Endothelial cell of hepatic sinusoid (primary cell): ENCODE measurements around the gene METTL4.

Experiments used
- in situ Hi-C: cut with HindIII; loops from 2 replicates; pipeline ENCODE4 v1.10.0; 2017; ENCODE audit warnings: low sequenced_read_pairs

METTL4 gene

DNA sequence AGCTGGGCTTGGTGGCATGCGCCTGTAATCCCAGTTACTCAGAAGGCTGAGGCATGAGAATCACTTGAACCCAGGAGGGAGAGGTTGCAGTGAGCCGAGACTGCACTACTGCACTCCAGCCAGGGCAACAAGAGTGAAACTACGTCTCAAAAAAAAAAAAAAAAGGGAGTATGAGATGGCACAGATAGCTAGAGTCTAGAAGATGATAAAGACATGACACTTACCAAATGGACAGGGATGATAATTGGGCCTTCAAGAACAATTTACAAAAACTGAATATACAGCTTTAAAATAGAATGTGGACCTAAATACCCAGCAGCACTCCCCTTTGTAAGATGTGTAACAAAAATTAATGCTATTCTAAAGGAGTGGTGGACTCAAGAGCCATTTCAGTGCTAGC, 2.7 kb downstream of the METTL4 start:
- in situ Hi-C loops, result loop anchor here (25.0 kb wide), 1 partner anchor 981 kb away; no protein-coding TSS in a partner anchor

DNA sequence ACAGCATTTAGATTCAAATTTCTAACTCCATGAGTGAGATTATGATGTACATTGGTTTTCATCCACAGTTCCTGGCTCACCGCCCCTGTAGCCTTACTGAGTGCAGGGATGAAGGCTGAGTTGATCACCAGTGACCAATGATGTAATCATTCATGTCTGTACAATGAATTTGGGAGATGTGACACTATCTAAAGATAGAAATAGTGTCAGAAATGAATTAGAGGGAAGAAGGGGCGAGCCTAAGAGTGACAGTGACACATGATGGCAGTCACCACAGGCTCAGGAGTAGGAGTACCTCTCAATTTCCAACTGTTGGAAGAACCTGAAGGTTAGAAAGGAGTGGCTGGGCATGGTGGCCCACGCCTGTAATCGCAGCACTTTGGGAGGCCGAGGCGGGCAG, 3.2 kb downstream of the METTL4 start:
- in situ Hi-C loops, result loop anchor here (25.0 kb wide), 1 partner anchor 981 kb away; no protein-coding TSS in a partner anchor

DNA sequence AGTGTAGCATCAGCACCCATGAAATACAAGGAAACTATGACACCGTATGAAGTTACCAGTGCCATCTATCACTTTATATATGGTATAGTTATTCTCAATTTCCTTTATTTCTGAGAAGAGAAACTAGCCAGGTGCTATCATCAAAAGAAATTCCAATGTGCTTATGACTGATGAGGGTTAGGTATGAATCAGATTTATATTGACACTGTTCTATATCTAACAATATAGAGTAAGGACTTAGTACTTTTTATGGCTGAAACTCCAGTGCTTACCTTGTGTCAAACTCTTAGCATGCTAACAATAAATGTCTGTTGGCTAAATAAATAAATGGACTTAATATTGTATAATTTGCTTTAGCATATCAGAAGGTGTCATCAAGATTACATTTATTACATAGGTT, 6.9 kb downstream of the METTL4 start:
- in situ Hi-C loops, result loop anchor here (25.0 kb wide), 1 partner anchor 977 kb away; no protein-coding TSS in a partner anchor

GRCh38 chr18:2559249-2559648, 12.1 kb downstream of the METTL4 start:
- in situ Hi-C loops, result loop anchor here (5.0 to 25.0 kb wide), 2 partner anchors 48 to 972 kb away; no protein-coding TSS in a partner anchor

DNA sequence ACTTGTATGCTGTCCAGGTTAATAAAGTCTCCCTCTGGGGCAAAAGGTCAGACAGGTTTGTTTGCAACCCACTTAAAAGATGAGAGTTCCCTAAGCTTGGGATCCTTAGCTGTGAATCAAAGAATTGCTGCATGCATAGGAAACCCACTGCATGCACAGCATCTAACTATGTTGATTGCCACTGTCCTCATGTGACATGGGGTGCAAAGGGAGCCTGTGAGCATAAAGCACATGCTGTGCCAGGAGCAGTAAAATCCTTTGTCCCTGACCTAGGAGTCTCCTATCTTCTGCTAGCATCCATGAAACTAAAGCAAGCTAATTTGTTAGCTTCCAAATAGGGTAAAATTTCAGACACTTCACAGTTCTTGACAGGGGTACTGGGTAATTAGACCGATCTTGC, 13.8 kb downstream of the METTL4 start:
- in situ Hi-C loops, result loop anchor here (5.0 to 25.0 kb wide), 2 partner anchors 50 to 970 kb away; no protein-coding TSS in a partner anchor

- in situ Hi-C loops, result loop anchor here (5.0 to 25.0 kb wide), 2 partner anchors 51 to 969 kb away; no protein-coding TSS in a partner anchor
Observed at GRCh38 chr18:2555895-2556294, 15.4 kb downstream of the METTL4 start.

GRCh38 chr18:2554696-2555095, 16.6 kb downstream of the METTL4 start:
- in situ Hi-C loops, result loop anchor here (5.0 to 25.0 kb wide), 2 partner anchors 53 to 967 kb away; no protein-coding TSS in a partner anchor

- in situ Hi-C loops, result loop anchor here (25.0 kb wide), 1 partner anchor 964 kb away; no protein-coding TSS in a partner anchor
Observed at GRCh38 chr18:2551425-2551824, 19.9 kb downstream of the METTL4 start.

DNA sequence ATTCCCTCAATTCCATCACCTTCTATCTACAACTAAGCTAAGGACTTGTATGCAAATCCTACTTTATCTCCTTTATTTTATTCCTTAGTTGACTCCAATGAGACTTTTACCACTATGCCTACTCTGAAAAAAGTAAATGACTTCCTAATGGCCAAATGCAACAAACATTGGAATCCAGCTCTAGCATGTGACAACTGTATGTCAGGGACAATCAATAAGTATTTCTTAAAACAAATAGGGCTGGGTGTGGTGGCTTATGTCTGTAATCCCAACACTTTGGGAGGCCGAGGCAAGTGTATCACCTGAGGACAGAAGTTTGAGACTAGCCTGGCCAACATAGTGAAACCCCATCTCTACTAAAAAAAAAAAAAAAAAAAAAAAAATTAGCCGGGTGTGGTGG, 21.8 kb downstream of the METTL4 start:
- in situ Hi-C loops, result loop anchor here (10.0 kb wide), 1 partner anchor 1695 kb away; no protein-coding TSS in a partner anchor

GRCh38 chr18:2547477-2548087, 23.7 kb downstream of the METTL4 start:
- in situ Hi-C loops, result loop anchor here (10.0 kb wide), 1 partner anchor 1693 kb away; no protein-coding TSS in a partner anchor

- in situ Hi-C loops, result loop anchor here (10.0 kb wide), 1 partner anchor 1690 kb away; no protein-coding TSS in a partner anchor
Observed at GRCh38 chr18:2545155-2545554, 26.1 kb downstream of the METTL4 start.

GRCh38 chr18:2541925-2542563, 29.3 kb downstream of the METTL4 start:
- in situ Hi-C loops, result loop anchor here (10.0 kb wide), 1 partner anchor 1687 kb away; no protein-coding TSS in a partner anchor

- in situ Hi-C loops, result loop anchor here (10.0 kb wide), 1 partner anchor 1686 kb away; no protein-coding TSS in a partner anchor
Observed at GRCh38 chr18:2540575-2540974, 30.7 kb downstream of the METTL4 start.

DNA sequence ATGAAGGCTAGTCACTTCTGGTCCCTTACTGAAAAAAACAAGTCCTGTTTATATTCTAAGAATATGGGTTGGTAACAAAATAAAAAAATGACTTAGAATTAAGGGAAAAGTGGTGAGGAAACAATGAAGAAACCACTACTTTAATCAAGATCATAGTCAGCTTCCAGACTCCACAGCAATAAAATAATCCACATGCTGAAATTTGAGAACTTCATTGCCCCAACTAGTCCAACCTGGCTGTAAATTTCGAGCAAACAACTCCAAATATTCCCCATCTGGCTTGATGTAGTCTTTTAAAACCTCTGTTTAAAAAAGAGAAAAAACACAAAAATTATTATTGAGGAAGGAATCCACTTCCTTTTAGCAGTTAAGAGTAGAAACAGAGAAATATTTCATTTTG, 32.5 kb downstream of the METTL4 start:
- in situ Hi-C loops, result no loop called here

DNA sequence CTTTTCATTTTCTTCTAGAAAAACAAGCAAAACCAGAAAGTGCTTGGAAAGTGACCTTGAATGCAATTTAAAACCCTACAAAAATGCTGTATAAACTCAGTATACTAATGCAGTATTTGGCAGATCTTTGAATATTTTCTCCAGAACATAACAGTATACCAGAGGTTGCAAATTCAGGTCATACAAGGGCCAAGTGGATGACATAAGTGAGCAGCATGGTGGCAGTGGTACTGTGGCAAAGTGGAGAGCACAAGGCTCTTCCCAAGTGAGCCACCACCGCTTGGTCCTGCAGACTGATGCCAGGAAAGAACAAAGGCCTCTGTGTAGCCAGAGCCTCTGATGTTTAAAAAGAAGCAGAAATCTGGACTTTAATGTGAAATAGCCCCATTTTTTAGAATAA, 33.1 kb downstream of the METTL4 start:
- in situ Hi-C loops, result no loop called here

DNA sequence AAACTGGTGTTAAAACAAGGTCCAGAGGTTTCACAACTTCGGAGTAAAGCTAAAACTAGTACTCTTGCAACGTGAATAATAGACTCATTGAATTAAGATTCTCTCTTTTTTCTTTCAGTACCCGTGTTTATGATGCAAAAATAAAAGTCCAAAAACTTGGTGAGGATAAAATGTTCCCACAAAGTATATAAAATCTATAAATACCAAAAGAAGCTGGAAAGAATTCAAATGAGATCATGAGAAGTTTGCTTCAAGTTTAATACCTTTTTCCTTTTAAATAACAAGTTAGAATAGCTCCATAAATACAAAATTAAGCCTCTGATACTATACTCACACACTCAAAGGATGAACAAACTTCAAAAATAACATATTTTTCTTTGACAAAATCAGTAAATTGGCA, 34.0 kb downstream of the METTL4 start:
- in situ Hi-C loops, result no loop called here

DNA sequence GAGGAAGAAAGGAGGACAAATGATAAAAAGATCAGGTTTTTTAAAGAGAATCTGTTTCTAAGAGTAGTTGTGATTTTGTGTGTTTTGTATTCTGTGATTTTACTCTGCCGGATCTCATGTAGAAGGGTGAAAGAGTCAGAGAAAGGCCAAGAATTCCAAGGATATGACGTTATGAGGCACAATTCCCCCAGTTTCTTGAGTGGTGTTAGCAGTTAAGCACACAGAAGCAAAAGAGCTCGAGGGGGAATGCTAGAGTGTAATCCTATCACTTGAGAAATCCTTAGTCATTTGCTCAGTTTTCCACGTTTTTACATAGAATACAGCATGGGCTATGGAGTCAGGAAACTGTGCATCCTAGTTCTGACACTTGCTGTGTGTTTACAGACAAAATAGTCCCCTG, 34.8 kb downstream of the METTL4 start:
- in situ Hi-C loops, result no loop called here

GRCh38 chr18:2536063-2536462, 35.2 kb downstream of the METTL4 start:
- in situ Hi-C loops, result no loop called here

DNA sequence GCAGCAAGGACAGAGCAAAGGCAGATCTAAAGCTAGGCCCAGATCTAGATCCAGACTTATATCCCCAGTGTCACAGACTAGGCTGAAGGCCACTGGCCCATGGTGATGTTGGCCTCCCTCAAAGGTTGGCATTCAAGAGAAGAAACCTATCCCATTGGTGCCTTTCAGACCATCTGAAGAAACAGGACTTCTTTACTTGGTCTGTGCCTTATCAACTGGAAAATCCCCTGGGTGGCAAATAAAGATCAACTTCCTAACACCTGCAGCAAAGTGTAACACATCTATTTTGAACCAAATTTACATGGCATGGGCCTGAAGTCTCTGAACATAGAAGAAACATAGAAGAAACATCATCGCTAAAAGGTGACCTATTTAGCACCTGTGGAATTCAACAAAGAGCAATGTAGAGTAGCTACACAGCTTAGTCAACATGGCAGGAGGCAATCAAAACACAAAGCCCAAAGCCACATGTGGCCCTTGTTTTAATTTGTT, 35.8 kb downstream of the METTL4 start:
- in situ Hi-C loops, result no loop called here

DNA sequence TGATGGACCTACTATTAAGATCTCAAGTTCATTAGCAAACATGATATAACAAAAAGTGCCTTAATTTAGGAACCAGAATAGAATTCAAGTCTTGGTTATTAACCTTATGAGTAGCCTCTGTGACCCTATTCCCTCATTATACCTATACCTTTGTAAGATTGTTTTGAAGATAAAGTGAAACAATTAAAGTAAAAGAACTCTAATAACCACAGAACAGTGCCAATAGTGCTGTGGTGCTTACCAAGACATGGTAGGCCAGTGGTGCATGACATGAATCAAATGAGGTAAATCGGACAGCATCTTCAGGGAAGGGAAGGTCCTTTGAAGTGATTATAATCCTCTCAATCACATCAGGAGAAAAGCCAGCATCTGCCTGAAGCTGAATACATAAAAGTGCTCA, 36.4 kb downstream of the METTL4 start:
- in situ Hi-C loops, result no loop called here

DNA sequence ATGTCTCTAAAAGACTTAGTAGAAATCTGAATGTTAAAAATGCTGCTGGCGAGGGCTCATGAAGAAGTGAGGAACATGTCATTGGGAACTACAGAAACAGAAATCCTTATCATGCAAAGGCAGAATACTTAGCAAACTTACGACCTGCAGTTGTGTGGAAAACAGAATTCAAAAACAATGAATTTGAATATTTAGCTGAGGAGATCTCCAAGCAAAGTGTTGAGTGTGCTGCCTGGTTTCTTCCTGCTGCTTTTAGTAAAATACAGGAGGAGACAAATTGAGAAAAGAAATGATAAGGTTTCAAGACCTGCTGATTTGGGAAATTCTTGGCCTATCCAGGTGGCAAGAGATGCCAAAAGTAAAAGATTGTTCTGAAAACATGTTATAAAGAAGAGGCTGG, 38.5 kb downstream of the METTL4 start:
- in situ Hi-C loops, result no loop called here

GRCh38 chr18:2531751-2532150, 39.6 kb downstream of the METTL4 start:
- in situ Hi-C loops, result no loop called here
